Measurements from ENCODE around the gene MED9.

GRCh38 chr17:17495536-17496188 lies 18.9 kb downstream of the MED9 start:
- TF ChIP-seq RERE (CRISPR knock-in tag; IDR thresholded peaks at IDR 0.05; ENCODE audit: borderline replicate concordance) = no peak
- no peak for TF ChIP-seq ZNF384 (IDR thresholded peaks at IDR 0.05; ENCODE audit: low read depth, low read length)
- no peak for TF ChIP-seq POLR2A (conservative IDR thresholded peaks at IDR 0.05)
- TF ChIP-seq EGR1 (conservative IDR thresholded peaks at IDR 0.05) = no peak
- no peak for TF ChIP-seq CTCF (IDR thresholded peaks at IDR 0.05 in 2 of 3, conservative IDR thresholded peaks at IDR 0.05 in 1 of 3; ENCODE audit: insufficient read depth in 2 of 3, low read depth in 1 of 3, low read length in 3 of 3)
- no peak for TF ChIP-seq RNF2 (IDR thresholded peaks at IDR 0.05)
- TF ChIP-seq ZNF274 (IDR thresholded peaks at IDR 0.05; ENCODE audit: borderline replicate concordance, low read depth, low read length) = no peak
- TF ChIP-seq TAF1 (IDR thresholded peaks at IDR 0.05; ENCODE audit: control insufficient read depth, extremely low read depth, insufficient read depth, low read length, severe bottlenecking) = no peak
- TF ChIP-seq SP2 (IDR thresholded peaks at IDR 0.05; ENCODE audit: extremely low read depth, low read depth, low read length, poor library complexity, severe bottlenecking) = no peak
- TF ChIP-seq EP300 (IDR thresholded peaks at IDR 0.05; ENCODE audit: low read length) = no peak
- no peak for TF ChIP-seq SIN3A (IDR thresholded peaks at IDR 0.05; ENCODE audit: borderline replicate concordance in 2 of 2, control insufficient read depth in 1 of 2, low read depth in 2 of 2, low read length in 2 of 2)

All from K562 (cell line).